ENCODE results near the gene TMPO.
"Not testable (repeated sequence)": the region's sequence is repeated elsewhere in the genome, so short reads cannot be mapped to it uniquely, and the experiment has no call there.

Gene TMPO

DNA sequence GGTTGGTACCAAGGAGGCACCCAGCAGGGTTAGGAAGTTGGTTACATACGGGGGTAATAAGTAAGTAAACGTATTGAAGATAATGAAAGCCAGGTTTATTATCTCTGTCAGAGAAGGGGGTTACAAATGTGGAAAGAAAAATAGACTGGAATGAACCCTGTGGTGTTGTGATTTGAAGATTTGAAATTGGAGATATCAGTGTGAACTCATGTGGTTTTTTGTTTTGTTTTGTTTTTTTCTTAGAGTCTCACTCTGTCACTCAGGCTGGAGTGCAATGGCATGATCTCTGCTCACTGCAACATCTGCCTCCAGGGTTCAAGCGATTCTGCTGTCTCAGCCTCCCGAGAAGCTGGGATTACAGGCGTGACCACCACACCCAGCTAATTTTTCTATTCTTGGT, 64.0 kb downstream of the TMPO start:
- DNase-seq = peak; percentile 19

- no peak for DNase-seq
Measured at GRCh38 chr12:98579835-98580234, 64.4 kb downstream of the TMPO start.

GRCh38 chr12:98580695-98581094, 65.3 kb downstream of the TMPO start:
- no peak for DNase-seq

GRCh38 chr12:98581101-98581500, 65.7 kb downstream of the TMPO start:
- DNase-seq = no peak

DNA sequence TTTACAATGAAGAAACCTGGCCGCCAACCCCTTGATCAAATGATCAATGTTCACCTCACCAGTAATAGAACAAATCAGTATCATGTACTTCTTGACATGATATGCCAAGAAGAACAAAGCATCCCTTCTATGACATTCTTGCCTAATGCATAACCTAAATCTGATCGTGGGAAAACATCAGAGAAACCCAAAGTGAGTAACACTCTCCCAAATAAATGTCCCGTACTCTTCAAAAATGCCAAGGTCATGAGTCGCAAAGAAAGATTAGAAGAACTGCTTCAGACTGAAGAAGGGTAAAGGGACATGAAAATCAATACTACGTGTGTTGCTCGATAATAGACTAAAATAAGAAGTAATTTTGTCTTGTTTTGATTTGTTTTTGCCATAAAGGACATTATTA, 66.7 kb downstream of the TMPO start:
- no peak for DNase-seq

- DNase-seq = peak; percentile 58
Measured at GRCh38 chr12:98587084-98587483, 71.7 kb downstream of the TMPO start.

DNA sequence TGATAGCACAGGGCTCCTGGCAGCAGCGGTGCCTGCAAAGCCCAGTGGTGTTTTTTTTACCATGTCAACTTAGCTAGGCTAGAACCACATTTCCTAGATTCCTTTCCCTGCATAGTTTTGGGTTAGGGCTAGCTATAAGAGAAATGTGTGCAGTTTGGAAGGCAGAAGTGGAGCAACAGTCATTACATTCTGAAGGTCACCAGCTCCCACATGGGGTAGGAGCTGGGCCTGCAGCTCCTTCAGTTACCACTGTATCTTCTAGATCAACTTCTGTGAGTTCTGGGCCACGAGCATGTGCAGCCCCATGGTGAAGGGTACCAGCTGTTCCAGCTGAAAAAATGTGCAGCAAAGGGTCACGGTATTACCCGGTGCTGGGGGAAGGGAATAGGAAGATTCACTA, 75.8 kb downstream of the TMPO start:
- peak; percentile 28 for DNase-seq

DNA sequence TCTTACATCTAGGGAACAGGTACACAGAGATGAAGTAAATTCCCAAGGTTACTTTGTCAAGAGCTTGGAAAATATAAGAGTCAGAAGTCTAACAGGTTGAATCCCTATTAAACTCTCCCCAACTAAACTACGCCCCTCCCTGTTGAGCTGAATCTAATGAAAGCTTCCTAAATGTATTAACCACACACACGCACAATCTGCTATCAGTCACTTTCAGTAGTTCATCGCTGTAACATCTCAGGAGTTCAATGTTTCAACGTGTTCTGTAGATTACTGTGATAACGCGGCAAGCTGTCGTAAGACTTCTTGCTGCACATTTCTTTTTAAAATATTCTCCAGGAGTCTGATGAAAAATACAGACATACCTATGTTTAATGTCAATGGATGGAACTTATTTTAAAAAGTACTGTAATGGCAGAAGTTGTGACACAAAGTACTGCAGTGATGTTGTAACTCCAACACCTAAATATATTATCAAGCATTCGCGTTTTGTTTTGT, 77.5 kb downstream of the TMPO start:
- DNase-seq = peak; percentile 20

DNA sequence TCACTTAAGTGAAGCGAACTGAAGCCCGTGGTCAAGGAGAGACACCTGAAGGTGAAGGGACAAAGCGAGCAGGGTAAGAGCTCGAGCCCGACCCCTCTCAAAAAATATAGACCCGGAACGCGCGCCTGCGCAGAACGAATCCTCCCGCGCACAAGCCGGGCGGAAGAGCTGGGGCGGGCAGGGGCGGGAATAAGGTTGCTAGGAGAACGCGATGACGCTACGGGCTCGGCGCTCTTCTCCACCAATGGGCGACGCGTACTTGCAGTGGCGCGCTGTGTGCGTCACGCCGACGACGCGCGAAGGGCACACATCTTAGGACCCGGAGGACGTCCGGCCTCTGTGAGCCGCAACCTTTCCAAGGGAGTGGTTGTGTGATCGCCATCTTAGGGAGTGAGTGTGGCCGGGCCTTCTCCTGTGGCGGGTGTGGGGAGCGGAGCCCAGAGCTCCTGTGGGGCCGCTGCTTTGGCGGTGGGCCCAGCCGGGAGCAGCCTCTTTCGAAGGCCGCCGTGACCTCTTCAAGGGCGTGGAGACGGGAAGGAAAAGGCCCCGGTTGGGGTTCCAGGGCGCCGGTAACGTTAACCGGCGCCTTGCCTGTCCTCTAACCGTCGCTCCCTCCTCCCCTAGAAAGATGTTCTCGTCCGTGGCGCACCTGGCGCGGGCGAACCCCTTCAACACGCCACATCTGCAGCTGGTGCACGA, 78.1 kb downstream of the TMPO start, which contains the start of gene SLC25A3:
TSS of gene SLC25A3 (plus strand) at position 336 of the 699 bp plus-strand sequence. CDS start at position 629, 293 bp downstream.
- DNase-seq = peak; percentile 98

GRCh38 chr12:98594050-98594835, 78.9 kb downstream of the TMPO start:
- DNase-seq = peak; percentile 38

DNA sequence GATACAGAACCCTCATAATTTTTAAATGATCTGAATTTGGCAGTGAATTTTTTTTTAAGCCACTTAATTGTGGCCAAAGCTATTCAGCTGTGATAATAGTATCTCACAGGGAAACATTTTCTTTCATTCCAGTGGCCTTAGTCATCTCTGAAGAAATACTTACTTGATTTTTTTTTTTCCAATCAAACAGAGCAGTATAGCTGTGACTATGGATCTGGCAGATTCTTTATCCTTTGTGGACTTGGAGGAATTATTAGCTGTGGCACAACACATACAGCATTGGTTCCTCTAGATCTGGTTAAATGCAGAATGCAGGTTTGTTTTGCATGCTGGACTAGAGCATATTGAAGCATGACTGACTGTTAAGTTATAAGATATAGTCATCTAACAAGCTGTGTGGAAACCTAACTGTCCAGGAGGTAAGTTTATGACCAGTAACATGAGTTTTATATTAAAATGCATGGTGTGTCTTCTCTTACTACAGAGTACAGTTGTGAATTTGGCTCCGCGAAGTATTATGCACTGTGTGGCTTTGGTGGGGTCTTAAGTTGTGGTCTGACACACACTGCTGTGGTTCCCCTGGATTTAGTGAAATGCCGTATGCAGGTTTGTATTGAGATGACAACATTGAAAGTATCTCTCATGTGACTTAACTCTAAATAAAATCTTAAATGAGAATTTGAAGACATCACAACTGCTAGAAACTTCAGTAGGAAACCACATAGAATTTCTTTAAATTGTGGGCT, 80.0 kb downstream of the TMPO start:
- DNase-seq = no peak

DNA sequence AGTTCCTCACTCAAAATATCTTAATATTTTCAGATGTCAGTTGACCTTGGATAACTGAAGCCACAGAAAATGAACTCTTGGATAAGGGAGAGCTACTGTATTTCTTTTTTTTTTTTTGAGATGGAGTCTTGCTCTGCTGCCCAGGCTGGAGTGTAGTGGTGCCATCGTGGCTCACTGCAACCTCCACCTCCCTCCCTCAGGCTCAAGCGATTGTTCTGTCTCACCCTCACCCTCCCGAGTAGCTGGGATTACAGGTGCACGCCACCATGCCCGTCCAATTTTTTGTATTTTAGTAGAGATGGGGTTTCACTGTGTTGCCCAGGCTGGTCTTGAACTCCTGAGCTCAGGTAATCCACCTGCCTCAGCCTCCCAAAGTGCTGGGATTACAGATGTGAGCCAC, 81.9 kb downstream of the TMPO start:
- DNase-seq = not testable (repeated sequence)

Data from RPMI8226 (cell line).